Central memory CD8-positive, alpha-beta T cell (primary cell): ENCODE results near the gene STYXL2.
A peak's percentile ranks its signal among the peaks of the same experiment; 100 is the strongest.

Experiments
- ATAC-seq: fragments of 150-1000 bp; cut with Tn5 transposase; replicated peaks from 2 replicates; pipeline ENCODE4 v1.10.0; 2022; ENCODE audit warnings: mild to moderate bottlenecking, moderate FRiP score, moderate number of reproducible peaks; ENCODE audit not compliant: poor library complexity, severe bottlenecking; ENCODE audit errors: extremely low read depth
- DNase-seq, 2 donors: peaks; one replicate each; pipeline ENCODE4 v3.0.0; 2021; ENCODE audit warnings: low spot score in 2 of 2
- H3K27ac Mint-ChIP-seq: one replicate; pipeline ENCODE4 v1.8.0; 2022; ENCODE audit warnings: low read depth, mild to moderate bottlenecking, moderate library complexity, mixed read lengths
- H3K27me3 Mint-ChIP-seq: one replicate; pipeline ENCODE4 v1.8.0; 2022; ENCODE audit warnings: mixed read lengths
- H3K36me3 Mint-ChIP-seq: one replicate; pipeline ENCODE4 v1.8.0; 2022; ENCODE audit warnings: mild to moderate bottlenecking, moderate library complexity, mixed read lengths; ENCODE audit not compliant: insufficient read depth
- H3K4me1 Mint-ChIP-seq: one replicate; pipeline ENCODE4 v1.8.0; 2022; ENCODE audit warnings: mixed read lengths
- H3K4me3 Mint-ChIP-seq: one replicate; pipeline ENCODE4 v1.8.0; 2022; ENCODE audit warnings: mild to moderate bottlenecking, moderate library complexity, mixed read lengths
- H3K9me3 Mint-ChIP-seq: one replicate; pipeline ENCODE4 v1.8.0; 2022; ENCODE audit warnings: mixed read lengths

STYXL2 gene

DNA sequence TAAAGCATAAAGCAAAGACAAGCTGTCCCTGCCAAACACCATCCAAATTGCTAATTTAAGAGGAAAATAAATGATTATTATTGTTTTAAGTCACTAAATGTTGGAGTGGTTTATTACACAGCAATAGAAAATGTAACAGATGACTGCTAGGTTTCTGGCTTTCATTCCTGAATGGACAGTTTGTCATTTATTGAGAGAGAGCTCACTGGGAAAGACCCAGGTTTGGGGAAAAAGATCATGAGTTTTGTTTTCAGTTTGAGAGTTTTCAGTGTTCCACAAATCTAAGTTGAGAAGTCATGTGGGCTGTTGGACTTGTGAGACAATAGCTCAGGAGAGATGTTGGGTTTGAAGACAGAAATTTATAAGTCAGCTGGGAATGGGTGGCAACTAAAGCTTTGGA is 9.1 kb upstream of the STYXL2 start:
- ATAC-seq (no peak), DNase-seq (no peak)
- Mint-ChIP-seq H3K36me3 (no peaks in the 10 kb centered on the region), H3K4me3 (no peak overlapping the region), H3K9me3 (no peaks in the 10 kb centered on the region), H3K27ac (no peak overlapping the region), H3K27me3 (no peaks in the 10 kb centered on the region), H3K4me1 (peaks cover 29% of the 10 kb centered on the region)

DNA sequence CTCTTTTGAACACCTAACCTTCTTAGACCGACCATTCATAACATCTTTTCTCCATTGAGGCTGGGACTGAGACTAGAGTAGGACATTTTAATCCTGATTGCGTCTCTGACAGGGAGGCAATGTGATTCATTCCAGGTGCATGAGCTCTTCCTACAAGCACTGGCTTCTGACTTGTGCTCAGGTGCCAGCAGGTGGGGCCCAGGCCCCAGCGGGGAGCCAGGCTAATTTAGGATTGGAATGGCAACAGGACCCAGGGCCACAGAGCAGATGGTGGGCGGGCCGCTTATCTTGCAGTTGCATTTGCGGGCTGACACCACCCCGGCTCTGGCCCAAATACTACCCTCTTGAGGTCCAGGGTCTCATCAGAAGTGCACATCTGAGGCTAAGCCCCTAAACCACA is 7.8 kb upstream of the STYXL2 start:
- H3K9me3 Mint-ChIP-seq: no peaks in the 10 kb centered on the region
- H3K4me3 Mint-ChIP-seq: no peak overlapping the region
- peaks cover 31% of the 10 kb centered on the region for H3K4me1 Mint-ChIP-seq
- DNase-seq: no peak
- H3K27ac Mint-ChIP-seq: no peak overlapping the region
- no peak for ATAC-seq
- H3K27me3 Mint-ChIP-seq: no peaks in the 10 kb centered on the region
- no peaks in the 10 kb centered on the region for H3K36me3 Mint-ChIP-seq

DNA sequence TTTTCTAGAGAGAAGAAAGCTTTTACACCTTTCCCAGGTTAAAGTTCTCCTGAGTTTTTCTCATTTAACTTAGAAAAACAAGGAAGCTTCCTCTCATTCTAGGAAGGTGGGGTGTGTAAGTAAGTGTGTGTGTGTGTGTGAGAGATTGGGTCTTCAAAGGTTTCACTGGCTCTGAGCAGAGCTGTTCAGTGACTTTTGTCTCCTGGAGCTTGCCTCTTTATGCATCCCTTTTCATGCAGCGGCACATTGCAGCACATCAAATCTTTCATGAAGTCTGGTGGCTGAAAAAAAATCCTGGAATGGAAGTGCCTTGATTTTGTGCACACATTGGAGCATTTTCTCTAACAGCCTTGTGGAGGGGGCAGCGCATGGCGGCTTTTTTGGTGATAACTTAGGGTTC is 7.1 kb upstream of the STYXL2 start:
- ATAC-seq: no peak
- H3K4me1 Mint-ChIP-seq: peaks cover 30% of the 10 kb centered on the region
- H3K4me3 Mint-ChIP-seq: no peak overlapping the region
- no peaks in the 10 kb centered on the region for H3K9me3 Mint-ChIP-seq
- no peak overlapping the region for H3K27ac Mint-ChIP-seq
- H3K36me3 Mint-ChIP-seq: no peaks in the 10 kb centered on the region
- H3K27me3 Mint-ChIP-seq: no peaks in the 10 kb centered on the region
- no peak for DNase-seq

DNA sequence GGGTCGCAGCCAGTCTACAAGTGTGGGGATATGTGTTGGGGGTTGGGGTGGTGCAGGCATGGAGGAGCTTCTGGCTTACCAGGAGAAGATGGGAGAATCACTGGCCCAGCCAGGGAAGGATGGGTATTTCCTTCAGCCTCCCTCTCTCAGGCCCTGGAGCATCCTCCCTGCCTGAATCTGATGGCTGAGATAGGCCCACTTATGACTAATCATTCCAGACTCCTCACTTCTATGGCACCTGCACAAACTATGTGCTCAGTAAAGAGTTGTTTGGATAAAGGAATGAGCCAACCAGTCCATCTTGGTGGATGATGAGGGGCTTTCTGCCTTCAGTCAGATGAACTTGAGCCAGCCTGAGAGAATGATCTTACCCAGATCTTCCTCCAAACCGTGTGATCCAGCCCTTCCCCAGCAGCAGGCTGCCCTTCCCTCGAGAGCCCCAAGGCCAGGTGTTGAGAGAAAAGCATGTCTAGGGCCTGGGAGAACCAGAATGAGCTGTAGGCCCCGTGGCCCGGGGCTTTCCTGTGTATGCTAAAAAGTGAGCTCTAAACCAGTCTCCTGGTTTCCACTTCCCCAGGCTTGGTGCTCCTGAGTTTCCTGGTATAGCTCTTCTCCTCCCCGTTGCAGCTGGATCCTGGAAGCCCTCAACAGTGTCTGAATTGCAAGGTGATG is 5.0 kb upstream of the STYXL2 start:
- Mint-ChIP-seq H3K27me3 (no peaks in the 10 kb centered on the region), H3K27ac (peak overlapping the region; percentile 39), H3K9me3 (no peaks in the 10 kb centered on the region), H3K36me3 (no peaks in the 10 kb centered on the region), H3K4me1 (peaks cover 20% of the 10 kb centered on the region), H3K4me3 (peak overlapping the region; percentile 75)
- DNase-seq: no peak
- ATAC-seq: no peak

DNA sequence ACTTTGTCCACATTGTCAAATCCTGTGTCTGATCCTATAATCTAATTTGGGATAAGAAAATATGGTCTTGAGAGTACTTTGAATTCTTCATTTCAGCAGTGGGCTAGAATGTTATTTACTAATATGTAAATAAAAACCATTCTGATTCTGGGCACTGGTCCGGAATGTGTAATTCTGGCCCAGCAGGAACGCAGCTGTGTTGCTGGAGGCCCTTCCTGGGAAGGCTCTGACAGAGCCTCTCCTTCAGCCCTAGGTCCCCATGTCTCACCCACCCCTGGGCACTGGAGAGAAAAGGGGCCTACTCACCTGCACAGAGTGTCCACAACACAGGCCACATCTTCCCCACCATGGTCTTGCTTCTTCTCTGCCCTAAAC is 3.9 kb upstream of the STYXL2 start:
- peaks cover 20% of the 10 kb centered on the region for H3K4me1 Mint-ChIP-seq
- ATAC-seq (no peak), DNase-seq (no peak)
- no peaks in the 10 kb centered on the region for H3K9me3 Mint-ChIP-seq
- H3K4me3 Mint-ChIP-seq: peak overlapping the region; percentile 75
- peak overlapping the region; percentile 95 for H3K27ac Mint-ChIP-seq
- H3K36me3 Mint-ChIP-seq: no peaks in the 10 kb centered on the region
- H3K27me3 Mint-ChIP-seq: no peaks in the 10 kb centered on the region

DNA sequence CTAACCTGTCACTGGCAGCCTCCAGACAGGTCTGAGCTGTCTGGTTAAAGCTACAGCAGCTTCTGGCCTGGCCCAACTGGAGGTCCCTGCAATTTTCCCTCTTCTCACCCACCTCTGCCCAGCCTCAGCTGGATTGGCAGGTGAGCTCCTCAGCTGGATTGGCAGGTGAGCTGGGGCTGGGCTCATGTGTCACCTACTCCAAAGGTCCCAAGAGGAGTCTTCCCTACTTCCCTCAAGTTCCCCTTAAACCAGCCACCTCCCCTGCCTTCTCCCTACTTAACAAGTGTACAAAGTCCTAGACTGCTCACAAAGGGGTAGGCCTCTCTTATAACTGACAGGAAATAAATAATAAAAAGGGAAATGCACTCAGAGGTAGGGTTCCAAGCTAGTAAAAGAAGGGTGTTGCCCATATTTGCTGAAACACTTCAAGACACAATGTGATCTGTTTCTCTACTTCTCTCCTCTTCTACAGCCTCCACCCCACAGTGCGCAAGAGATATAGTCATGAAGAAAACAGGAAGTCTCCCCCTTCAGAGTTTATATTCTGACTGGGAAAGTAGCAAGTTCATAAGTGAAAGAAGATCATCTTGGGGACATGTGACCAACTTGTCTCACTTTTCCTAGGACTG is 3.4 kb upstream of the STYXL2 start, which contains the start of gene GPA33:
TSS of gene GPA33 (minus strand) at position 64 of the 629 bp plus-strand sequence. CDS start 90 bp downstream, outside the sequence.
- Mint-ChIP-seq H3K4me1 (peaks cover 20% of the 10 kb centered on the region), H3K9me3 (no peaks in the 10 kb centered on the region)

DNA sequence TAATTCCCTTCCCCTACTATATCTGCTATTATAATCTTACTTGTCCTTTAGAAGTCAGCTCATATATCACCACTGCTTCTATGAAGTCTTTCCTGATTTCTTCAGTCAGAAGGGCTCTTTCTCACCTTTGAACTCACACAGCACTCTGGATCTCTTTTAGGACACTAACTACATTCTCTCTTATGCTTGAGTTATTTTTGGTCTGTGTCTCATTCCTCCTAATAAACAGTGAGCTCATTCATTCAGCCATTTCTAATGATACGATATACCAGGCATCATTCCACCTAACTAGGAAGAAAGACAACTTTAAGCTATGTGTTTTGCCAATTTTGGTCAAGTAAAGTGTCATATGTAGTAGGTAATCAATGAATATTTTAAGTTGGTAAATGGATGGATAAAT is 1.2 kb upstream of the STYXL2 start:
- ATAC-seq (no peak), DNase-seq (no peak)
- Mint-ChIP-seq H3K27ac (no peak overlapping the region), H3K4me3 (no peak overlapping the region), H3K9me3 (no peaks in the 10 kb centered on the region), H3K27me3 (peaks cover 8% of the 10 kb centered on the region), H3K36me3 (no peaks in the 10 kb centered on the region), H3K4me1 (peaks cover 20% of the 10 kb centered on the region)

More for the DNA sequence above, 3.4 kb upstream of the STYXL2 start, which contains the start of gene GPA33:
- no peak for DNase-seq
- Mint-ChIP-seq H3K4me3 (peak within 1 kb of the TSS; percentile 75), H3K36me3 (no peaks in the 10 kb centered on the region), H3K27me3 (no peaks in the 10 kb centered on the region), H3K27ac (peak within 1 kb of the TSS; percentile 95)
- peak; percentile 92 for ATAC-seq

DNA sequence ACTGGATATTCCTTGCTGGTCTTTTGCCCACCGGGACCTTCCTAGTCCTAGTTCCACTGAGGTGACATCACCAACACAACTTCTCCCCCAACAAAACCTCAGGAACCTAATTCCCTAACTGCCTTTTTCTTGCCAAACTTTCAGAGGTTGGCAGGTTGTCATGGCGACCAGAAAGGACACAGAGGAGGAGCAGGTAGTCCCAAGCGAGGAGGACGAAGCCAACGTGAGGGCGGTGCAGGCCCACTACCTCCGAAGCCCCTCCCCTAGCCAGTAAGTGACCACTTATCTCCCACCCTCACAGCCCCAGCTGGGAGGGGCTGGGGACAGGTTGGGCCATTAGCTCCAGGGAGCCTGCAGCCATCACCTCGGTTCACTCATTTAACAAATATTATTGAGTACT is 815 bp downstream of the STYXL2 start:
- ATAC-seq (no peak), DNase-seq (no peak)
- Mint-ChIP-seq H3K4me3 (no peak overlapping the region), H3K36me3 (no peaks in the 10 kb centered on the region), H3K4me1 (peaks cover 12% of the 10 kb centered on the region), H3K27me3 (peaks cover 18% of the 10 kb centered on the region), H3K27ac (no peak overlapping the region), H3K9me3 (no peaks in the 10 kb centered on the region)

DNA sequence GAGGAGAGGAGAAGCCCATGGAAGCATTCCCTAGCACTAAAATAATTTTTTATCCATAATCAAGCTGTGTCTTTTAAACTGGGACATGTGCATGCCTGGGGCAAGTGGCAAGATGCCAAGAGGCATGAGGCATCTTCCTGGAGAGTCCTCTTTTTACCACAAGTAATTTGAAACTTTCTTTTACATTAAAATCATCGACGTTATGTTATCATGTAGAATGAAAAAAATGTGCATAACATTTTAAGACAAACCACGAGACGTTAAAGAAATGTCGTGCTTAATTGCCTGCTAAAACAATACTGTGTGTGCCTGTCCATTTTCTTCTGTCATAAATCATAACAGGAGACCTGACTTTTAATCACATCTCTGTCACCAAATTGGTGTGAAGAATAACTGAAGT is 1.5 kb downstream of the STYXL2 start:
- DNase-seq: no peak
- Mint-ChIP-seq H3K4me3 (no peak overlapping the region), H3K27me3 (peaks cover 18% of the 10 kb centered on the region), H3K36me3 (no peaks in the 10 kb centered on the region), H3K9me3 (no peaks in the 10 kb centered on the region), H3K4me1 (peaks cover 5% of the 10 kb centered on the region), H3K27ac (no peak overlapping the region)
- ATAC-seq: no peak

DNA sequence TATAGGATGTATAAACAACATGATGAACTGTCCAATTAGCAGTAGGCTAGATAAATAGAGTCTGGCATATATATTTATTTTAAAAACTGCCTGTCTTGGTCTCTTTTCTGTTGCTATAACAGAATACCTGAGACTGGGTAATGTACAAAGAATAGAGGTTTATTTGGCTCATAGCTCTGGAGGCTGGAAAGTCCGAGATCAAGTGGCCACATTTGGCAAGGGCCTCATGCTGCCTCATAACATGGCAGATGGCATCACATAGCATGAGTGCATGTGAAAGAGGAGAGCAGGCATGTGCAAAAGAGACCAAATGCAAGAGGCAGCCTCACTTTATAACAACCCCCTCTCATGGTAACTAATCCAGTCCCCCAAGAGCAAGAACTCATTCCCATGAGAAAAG is 6.0 kb downstream of the STYXL2 start:
- Mint-ChIP-seq H3K4me3 (no peak overlapping the region), H3K4me1 (peaks cover 9% of the 10 kb centered on the region), H3K27me3 (peaks cover 26% of the 10 kb centered on the region), H3K27ac (no peak overlapping the region), H3K36me3 (no peaks in the 10 kb centered on the region), H3K9me3 (no peaks in the 10 kb centered on the region)
- DNase-seq: no peak
- no peak for ATAC-seq

DNA sequence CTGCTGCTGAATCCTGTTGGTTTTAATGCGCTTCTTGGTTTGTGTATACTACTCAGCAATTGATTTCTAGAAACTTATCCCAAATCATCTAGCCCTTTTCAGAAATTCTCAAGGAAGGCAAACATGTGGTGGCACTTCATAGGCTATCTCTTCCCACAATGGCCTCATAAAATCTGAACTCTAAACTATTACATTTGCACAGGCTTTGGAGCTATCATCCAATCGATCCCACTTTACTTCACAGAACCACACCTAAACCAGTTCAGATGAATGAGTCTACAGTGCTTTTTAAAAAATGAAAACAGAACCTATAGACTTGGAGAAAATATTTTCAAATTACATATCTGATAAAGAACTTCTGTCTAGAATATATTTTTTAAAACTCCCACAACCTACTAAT is 6.9 kb downstream of the STYXL2 start:
- H3K4me1 Mint-ChIP-seq: peaks cover 18% of the 10 kb centered on the region
- peaks cover 35% of the 10 kb centered on the region for H3K27me3 Mint-ChIP-seq
- ATAC-seq (no peak), DNase-seq (no peak)
- no peak overlapping the region for H3K27ac Mint-ChIP-seq
- peaks cover 3% of the 10 kb centered on the region for H3K36me3 Mint-ChIP-seq
- H3K4me3 Mint-ChIP-seq: no peak overlapping the region
- no peaks in the 10 kb centered on the region for H3K9me3 Mint-ChIP-seq

DNA sequence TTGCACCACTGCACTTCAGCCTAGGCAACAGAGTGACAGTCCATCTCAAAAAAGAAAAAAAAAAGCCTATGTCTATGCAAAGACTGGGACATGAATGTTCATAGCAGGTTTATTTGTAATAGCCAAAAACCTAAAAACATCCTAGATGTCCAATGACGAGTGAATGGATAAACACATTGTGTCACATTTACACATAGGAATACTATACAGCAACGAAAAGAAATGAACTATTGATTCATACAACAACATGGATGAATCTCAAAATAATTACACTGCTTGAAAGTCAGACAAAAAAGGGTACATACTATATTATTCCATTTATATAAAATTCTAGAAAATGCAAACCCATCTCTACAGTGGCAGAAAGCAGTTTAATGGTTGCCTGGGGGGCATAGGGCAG is 7.9 kb downstream of the STYXL2 start:
- no peak for ATAC-seq
- H3K4me3 Mint-ChIP-seq: no peak overlapping the region
- H3K27me3 Mint-ChIP-seq: peaks cover 37% of the 10 kb centered on the region
- H3K9me3 Mint-ChIP-seq: no peaks in the 10 kb centered on the region
- H3K27ac Mint-ChIP-seq: no peak overlapping the region
- peaks cover 3% of the 10 kb centered on the region for H3K36me3 Mint-ChIP-seq
- peaks cover 18% of the 10 kb centered on the region for H3K4me1 Mint-ChIP-seq
- no peak for DNase-seq

DNA sequence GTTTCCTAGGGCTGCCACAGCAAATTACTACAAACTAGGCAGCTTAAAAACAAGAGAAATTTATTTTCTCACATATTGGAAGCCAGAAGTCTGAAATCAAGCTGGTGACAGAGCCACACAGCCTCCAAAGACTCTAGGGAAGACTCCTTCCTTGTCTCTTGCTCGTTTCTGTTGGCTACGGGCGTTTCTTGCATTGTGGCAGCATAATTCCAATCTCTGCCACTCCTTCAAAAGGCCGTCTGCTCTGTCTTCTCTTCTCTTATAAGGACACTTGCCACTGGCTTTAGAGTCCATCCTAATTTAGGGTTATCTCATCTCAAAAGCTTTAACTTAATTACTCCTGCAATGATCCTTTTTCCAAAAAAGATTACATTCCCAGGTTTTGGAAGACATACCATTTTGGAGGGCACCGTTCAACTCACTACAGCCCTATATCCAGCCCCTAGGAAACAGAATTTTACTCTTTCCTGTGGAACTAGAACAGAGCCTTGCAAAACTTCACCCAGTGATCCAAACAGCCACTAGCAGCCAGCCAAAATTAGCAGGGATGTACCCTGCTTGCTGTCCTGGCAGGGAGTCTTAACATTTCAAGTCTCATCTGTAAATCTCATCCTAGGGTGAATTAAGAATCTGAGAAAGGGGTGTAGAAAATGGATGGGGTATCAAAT is 9.2 kb downstream of the STYXL2 start:
- Mint-ChIP-seq H3K9me3 (no peaks in the 10 kb centered on the region), H3K4me3 (no peak overlapping the region), H3K27ac (no peak overlapping the region), H3K27me3 (peaks cover 28% of the 10 kb centered on the region), H3K36me3 (peaks cover 3% of the 10 kb centered on the region), H3K4me1 (peaks cover 18% of the 10 kb centered on the region)
- ATAC-seq: no peak
- no peak for DNase-seq
